ENCODE measurements around the gene TLK2. TPM values are rescaled to one million over a fixed set of nuclear protein-coding genes. Genes with fewer than 3 reads are reported as not detected.

TLK2 gene
- total RNA-seq, 1 experiment from 2014 or later, result 42.9 TPM

DNA sequence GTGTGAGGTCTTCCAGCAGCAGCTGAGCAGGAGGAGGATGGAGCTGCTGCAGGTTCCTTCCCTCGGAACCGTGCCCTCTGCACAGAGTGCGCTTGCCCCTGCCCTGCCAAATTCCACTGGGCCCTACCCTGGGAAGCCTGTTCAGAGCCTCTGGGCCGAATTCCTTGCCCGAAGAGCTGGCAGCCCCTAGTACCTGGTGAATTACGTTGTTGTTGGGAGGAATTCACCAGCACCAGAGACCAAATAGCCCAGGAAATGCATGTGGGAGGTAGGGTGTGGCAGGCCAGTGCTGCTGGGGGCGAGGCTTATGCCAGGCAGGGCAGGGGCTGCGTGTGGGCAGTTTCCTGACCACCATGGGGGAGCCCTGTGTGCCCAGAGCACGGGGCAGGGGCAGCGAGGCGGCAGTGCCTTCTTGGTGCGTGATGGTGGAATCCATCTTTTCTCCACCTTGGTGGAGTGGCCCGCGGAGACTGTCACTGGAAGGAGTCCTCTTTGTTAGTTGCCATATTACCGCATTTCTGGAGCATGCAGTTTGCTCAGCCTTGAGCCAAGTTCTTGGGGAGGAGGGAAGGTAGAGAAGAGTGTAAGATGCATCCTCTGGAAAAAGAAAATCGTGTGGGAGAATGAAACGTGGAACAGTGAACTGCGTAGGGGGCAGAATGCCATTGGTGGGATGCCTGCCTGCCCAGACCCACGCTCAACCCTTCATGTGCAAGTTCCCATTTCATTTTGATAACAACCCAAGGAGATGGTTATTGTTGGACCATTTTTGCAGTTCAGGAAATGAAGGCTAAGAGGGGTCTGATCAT, 151.1 kb downstream of the TLK2 start:
- TF ChIP-seq JAZF1 (CRISPR knock-in tag; IDR thresholded peaks at IDR 0.05) (no peak), SP1 (CRISPR knock-in tag; conservative IDR thresholded peaks at IDR 0.05) (no peak), IRF2 (CRISPR knock-in tag; IDR thresholded peaks at IDR 0.05; ENCODE audit: borderline replicate concordance, low read depth) (no peak), EMX1 (CRISPR knock-in tag; IDR thresholded peaks at IDR 0.05) (no peak), FOXP1 (CRISPR knock-in tag; IDR thresholded peaks at IDR 0.05; ENCODE audit: borderline replicate concordance) (no peak), JUN (CRISPR knock-in tag; IDR thresholded peaks at IDR 0.05) (no peak), ATF3 (CRISPR knock-in tag; conservative IDR thresholded peaks at IDR 0.05) (no peak), RELA (CRISPR knock-in tag; IDR thresholded peaks at IDR 0.05; ENCODE audit: borderline replicate concordance) (no peak), OVOL2 (CRISPR knock-in tag; IDR thresholded peaks at IDR 0.05; ENCODE audit: borderline replicate concordance) (no peak), FOXJ3 (CRISPR knock-in tag; IDR thresholded peaks at IDR 0.05; ENCODE audit: borderline replicate concordance) (no peak)
- TF ChIP-seq, protein P1, sequence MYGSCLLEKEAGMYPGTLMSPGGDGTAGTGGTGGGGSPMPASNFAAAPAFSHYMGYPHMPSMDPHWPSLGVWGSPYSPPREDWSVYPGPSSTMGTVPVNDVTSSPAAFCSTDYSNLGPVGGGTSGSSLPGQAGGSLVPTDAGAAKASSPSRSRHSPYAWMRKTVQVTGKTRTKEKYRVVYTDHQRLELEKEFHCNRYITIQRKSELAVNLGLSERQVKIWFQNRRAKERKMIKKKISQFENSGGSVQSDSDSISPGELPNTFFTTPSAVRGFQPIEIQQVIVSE (CRISPR knock-in tag; IDR thresholded peaks at IDR 0.05; ENCODE audit: borderline replicate concordance), result no peak
- TF ChIP-seq, protein P2, sequence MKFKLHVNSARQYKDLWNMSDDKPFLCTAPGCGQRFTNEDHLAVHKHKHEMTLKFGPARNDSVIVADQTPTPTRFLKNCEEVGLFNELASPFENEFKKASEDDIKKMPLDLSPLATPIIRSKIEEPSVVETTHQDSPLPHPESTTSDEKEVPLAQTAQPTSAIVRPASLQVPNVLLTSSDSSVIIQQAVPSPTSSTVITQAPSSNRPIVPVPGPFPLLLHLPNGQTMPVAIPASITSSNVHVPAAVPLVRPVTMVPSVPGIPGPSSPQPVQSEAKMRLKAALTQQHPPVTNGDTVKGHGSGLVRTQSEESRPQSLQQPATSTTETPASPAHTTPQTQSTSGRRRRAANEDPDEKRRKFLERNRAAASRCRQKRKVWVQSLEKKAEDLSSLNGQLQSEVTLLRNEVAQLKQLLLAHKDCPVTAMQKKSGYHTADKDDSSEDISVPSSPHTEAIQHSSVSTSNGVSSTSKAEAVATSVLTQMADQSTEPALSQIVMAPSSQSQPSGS (CRISPR knock-in tag; IDR thresholded peaks at IDR 0.05; ENCODE audit: borderline replicate concordance, low read depth), result no peak
- TF ChIP-seq, protein P3, sequence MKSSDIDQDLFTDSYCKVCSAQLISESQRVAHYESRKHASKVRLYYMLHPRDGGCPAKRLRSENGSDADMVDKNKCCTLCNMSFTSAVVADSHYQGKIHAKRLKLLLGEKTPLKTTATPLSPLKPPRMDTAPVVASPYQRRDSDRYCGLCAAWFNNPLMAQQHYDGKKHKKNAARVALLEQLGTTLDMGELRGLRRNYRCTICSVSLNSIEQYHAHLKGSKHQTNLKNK (CRISPR knock-in tag; IDR thresholded peaks at IDR 0.05), result no peak
- TF ChIP-seq, protein P4, sequence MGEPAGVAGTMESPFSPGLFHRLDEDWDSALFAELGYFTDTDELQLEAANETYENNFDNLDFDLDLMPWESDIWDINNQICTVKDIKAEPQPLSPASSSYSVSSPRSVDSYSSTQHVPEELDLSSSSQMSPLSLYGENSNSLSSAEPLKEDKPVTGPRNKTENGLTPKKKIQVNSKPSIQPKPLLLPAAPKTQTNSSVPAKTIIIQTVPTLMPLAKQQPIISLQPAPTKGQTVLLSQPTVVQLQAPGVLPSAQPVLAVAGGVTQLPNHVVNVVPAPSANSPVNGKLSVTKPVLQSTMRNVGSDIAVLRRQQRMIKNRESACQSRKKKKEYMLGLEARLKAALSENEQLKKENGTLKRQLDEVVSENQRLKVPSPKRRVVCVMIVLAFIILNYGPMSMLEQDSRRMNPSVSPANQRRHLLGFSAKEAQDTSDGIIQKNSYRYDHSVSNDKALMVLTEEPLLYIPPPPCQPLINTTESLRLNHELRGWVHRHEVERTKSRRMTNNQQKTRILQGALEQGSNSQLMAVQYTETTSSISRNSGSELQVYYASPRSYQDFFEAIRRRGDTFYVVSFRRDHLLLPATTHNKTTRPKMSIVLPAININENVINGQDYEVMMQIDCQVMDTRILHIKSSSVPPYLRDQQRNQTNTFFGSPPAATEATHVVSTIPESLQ (CRISPR knock-in tag; IDR thresholded peaks at IDR 0.05), result no peak
- CTCF ChIA-PET, result interaction anchor here (1.0 to 1.1 kb wide), 2 partner anchors 8 to 13 kb away, joined by 4 read pairs; no protein-coding TSS in a partner anchor
- Mint-ChIP-seq H3K36me3 (no peaks in the 10 kb centered on the region), H3K27me3 (ENCODE audit: low read depth) (peaks cover 7% of the 10 kb centered on the region; the same call in 1 of the 2 replicates), H3K27ac (no peak overlapping the region), H3K4me3 (peak overlapping the region; percentile 89), H3K9me3 (no peaks in the 10 kb centered on the region), H3K4me1 (peaks cover 51% of the 10 kb centered on the region)
- no peak for DNase-seq (ENCODE audit: low spot score)
- ATAC-seq, result peak; percentile 3
- POLR2A ChIA-PET, result no interaction called here

- H3K4me1 Mint-ChIP-seq, result peaks cover 50% of the 10 kb centered on the region
- H3K9me3 Mint-ChIP-seq, result no peaks in the 10 kb centered on the region
- ChIA-PET POLR2A (no interaction called here), CTCF (no interaction called here)
- no peak overlapping the region for H3K4me3 Mint-ChIP-seq
- no peak overlapping the region for H3K27ac Mint-ChIP-seq
- peaks cover 5% of the 10 kb centered on the region; the same call in 1 of the 2 replicates for H3K27me3 Mint-ChIP-seq (ENCODE audit: low read depth)
- no peak for TF ChIP-seq SMAD4 (CRISPR knock-in tag; IDR thresholded peaks at IDR 0.05)
- no peak for TF ChIP-seq TP53 (CRISPR knock-in tag; IDR thresholded peaks at IDR 0.05)
- TF ChIP-seq ELF4 (CRISPR knock-in tag; IDR thresholded peaks at IDR 0.05; ENCODE audit: low read depth), result no peak
- no peak for TF ChIP-seq E2F5 (CRISPR knock-in tag; IDR thresholded peaks at IDR 0.05)
- TF ChIP-seq SOX15 (CRISPR knock-in tag; IDR thresholded peaks at IDR 0.05), result no peak
- no peaks in the 10 kb centered on the region for H3K36me3 Mint-ChIP-seq
- no peak for ATAC-seq
- DNase-seq (ENCODE audit: low spot score), result no peak
Measured at GRCh38 chr17:62630365-62631085, 151.9 kb downstream of the TLK2 start.
